ENCODE results near the gene RTN4IP1. TPM values are rescaled to one million over a fixed set of nuclear protein-coding genes. Genes with fewer than 3 reads are reported as not detected.

The RTN4IP1 gene
- total and polyA plus RNA-seq, 9 of the 15 experiments (the other 6 are each of a cell fraction or from before 2014, with no cell fraction given): 17.9 to 46.0 (median 22.2) TPM

GRCh38 chr6:106617302-106617701, 12.0 kb downstream of the RTN4IP1 start:
- in situ Hi-C loops (cut with MboI): no loop called here
- no peaks in the 10 kb centered on the region for H3K9me3 ChIP-seq (replicated peaks; ENCODE audit: control insufficient read depth, insufficient read depth, low read depth, low read length)
- no peaks in the 10 kb centered on the region for H3K79me2 ChIP-seq (ENCODE audit: control insufficient read depth, insufficient read depth, low read length)
- no peak for ATAC-seq
- no peak for DNase-seq (ENCODE audit: extremely low read depth in 1 of 4, low spot score in 3 of 4)
- H3K36me3 ChIP-seq (ENCODE audit: control insufficient read depth, insufficient read depth, low read length): peaks cover 31% of the 10 kb centered on the region
- CTCF ChIA-PET (ENCODE audit: low intra/inter-chr PET ratio): no interaction called here
- no peak overlapping the region for H3K9ac ChIP-seq (ENCODE audit: insufficient read depth in 1 of 2, low read depth in 2 of 2, low read length in 2 of 2)
- H3K4me3 ChIP-seq: no peak overlapping the region
- no TSS peak for BruUV-seq (replicated peaks)
- H3K4me2 ChIP-seq (ENCODE audit: insufficient read depth, low read length): no peak overlapping the region
- H3K27me3 ChIP-seq (ENCODE audit: control insufficient read depth in 2 of 2, insufficient read depth in 2 of 2, low read length in 2 of 2): no peaks in the 10 kb centered on the region
- intact Hi-C loops (cut with micrococcal nuclease): no loop called here
- H3K9me1 ChIP-seq (ENCODE audit: control insufficient read depth, insufficient read depth, low read length): no peaks in the 10 kb centered on the region
- no peaks in the 10 kb centered on the region for H3K4me1 ChIP-seq (replicated peaks in 1 of 2; ENCODE audit: control insufficient read depth in 2 of 2, insufficient read depth in 2 of 2, low read length in 2 of 2)
- POLR2A ChIA-PET: interaction anchor here (0.6 kb wide), 1 partner anchor 338 kb away, joined by 3 read pairs; no protein-coding TSS in a partner anchor
- H4K20me1 ChIP-seq (replicated peaks; ENCODE audit: control insufficient read depth, insufficient read depth, low read length): no peaks in the 10 kb centered on the region
- H2AFZ ChIP-seq (ENCODE audit: low read depth, low read length): no peak overlapping the region
- FAIRE-seq: no peak
- no peak overlapping the region for H3K27ac ChIP-seq (ENCODE audit: extremely low read depth, low read depth, low read length)
- TF ChIP-seq ARHGAP35 (IDR thresholded peaks at IDR 0.05; ENCODE audit: partially characterized antibody) (no peak), ATF3 (IDR thresholded peaks at IDR 0.05) (no peak), ATF3 (CRISPR knock-in tag; conservative IDR thresholded peaks at IDR 0.05) (no peak), IRF9 (tag; IDR thresholded peaks at IDR 0.05) (no peak), FOS (IDR thresholded peaks at IDR 0.05; ENCODE audit: extremely low read depth, insufficient read length) (no peak), NFE2 (IDR thresholded peaks at IDR 0.05; ENCODE audit: low read depth) (no peak), MCM5 (IDR thresholded peaks at IDR 0.05; ENCODE audit: low read depth) (no peak), SMAD2 (IDR thresholded peaks at IDR 0.05; ENCODE audit: low read depth, low read length) (no peak), ZNF24 (IDR thresholded peaks at IDR 0.05) (no peak), E2F8 (IDR thresholded peaks at IDR 0.05; ENCODE audit: low read depth, partially characterized antibody) (no peak), TRIM24 (IDR thresholded peaks at IDR 0.05) (no peak), EGR1 (conservative IDR thresholded peaks at IDR 0.05) (no peak), ZBTB9 (CRISPR knock-in tag; IDR thresholded peaks at IDR 0.05) (no peak), HES1 (IDR thresholded peaks at IDR 0.05; ENCODE audit: low read depth) (no peak), PBX2 (CRISPR knock-in tag; IDR thresholded peaks at IDR 0.05; ENCODE audit: low read depth) (no peak), PBX2 (tag; conservative IDR thresholded peaks at IDR 0.05; ENCODE audit: low read depth) (no peak)

Measured in K562 (cell line).